Measurements from ENCODE around the gene CNP.

DNA sequence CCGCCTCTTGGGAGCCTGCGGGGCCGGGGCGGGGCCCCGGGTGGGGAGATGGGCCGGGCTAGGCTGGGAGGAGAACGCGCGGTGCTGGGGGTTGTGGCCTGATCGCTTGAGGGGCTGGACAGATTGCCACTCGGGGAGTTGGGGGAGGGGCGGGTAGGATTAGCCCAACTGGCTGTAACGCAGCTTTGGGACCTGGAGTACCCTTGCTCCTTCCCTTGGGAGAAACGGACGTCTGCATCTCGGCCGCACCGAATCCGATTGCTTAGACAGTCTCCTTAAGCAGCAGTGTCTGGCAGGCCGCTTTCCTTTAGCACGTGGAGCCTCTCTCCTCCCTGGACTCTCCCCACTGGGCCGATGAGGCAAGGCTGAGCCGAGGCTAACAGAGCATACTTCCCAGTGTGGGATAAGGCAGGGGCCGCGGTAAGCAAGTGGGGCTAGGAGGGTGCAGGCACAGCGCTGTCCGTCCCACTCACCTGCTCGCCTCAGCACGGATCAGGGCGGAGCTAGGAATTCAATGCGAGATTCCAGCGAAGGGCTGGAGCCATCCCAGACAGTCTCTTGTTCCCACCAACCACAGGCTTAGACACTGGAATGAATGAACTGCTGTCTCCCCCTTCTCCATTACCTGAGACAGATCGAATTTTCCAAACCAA is 47.3 kb upstream of the CNP start:
- TF ChIP-seq, protein P1, sequence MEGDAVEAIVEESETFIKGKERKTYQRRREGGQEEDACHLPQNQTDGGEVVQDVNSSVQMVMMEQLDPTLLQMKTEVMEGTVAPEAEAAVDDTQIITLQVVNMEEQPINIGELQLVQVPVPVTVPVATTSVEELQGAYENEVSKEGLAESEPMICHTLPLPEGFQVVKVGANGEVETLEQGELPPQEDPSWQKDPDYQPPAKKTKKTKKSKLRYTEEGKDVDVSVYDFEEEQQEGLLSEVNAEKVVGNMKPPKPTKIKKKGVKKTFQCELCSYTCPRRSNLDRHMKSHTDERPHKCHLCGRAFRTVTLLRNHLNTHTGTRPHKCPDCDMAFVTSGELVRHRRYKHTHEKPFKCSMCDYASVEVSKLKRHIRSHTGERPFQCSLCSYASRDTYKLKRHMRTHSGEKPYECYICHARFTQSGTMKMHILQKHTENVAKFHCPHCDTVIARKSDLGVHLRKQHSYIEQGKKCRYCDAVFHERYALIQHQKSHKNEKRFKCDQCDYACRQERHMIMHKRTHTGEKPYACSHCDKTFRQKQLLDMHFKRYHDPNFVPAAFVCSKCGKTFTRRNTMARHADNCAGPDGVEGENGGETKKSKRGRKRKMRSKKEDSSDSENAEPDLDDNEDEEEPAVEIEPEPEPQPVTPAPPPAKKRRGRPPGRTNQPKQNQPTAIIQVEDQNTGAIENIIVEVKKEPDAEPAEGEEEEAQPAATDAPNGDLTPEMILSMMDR (IDR thresholded peaks at IDR 0.05) = no peak
- TF ChIP-seq POLR2A (IDR thresholded peaks at IDR 0.05) = no peak
